BJ (cell line): ENCODE results near the gene KIFC1. TPM values are rescaled to one million over a fixed set of nuclear protein-coding genes. Genes with fewer than 3 reads are reported as not detected.
"Not testable (repeated sequence)": the region's sequence is repeated elsewhere in the genome, so short reads cannot be mapped to it uniquely, and the experiment has no call there.

ENCODE experiments used
- CTCF ChIA-PET: fragments of 350-600 bp; formaldehyde crosslinking; extraction: SDS; loops from one replicate; lab custom pipeline; 2021; ENCODE audit warnings: antibody characterized with exemption, inconsistent platforms; lab: Yijun Ruan, JAX
- POLR2A ChIA-PET: fragments of 300-600 bp; sonication (Branson Sonifier 250); formaldehyde crosslinking; extraction: SDS; loops from one replicate; lab custom pipeline; 2021; ENCODE audit warnings: antibody characterized with exemption; lab: Charles Lee
- DNase-seq: peaks from one replicate; pipeline ENCODE4 v3.0.0-alpha.2; 2011; ENCODE audit warnings: low read depth
- H3K27me3 ChIP-seq: 2 replicates; pipeline ENCODE4 v1.6.0; 2011; ENCODE audit warnings: low read length; ENCODE audit not compliant: control insufficient read depth, insufficient read depth
- H3K36me3 ChIP-seq: 2 replicates; pipeline ENCODE4 v1.5.1; 2011; ENCODE audit warnings: low read length; ENCODE audit not compliant: control insufficient read depth, insufficient read depth
- H3K4me3 ChIP-seq: 2 replicates; pipeline ENCODE4 v1.5.1; 2011; ENCODE audit warnings: low read depth, mild to moderate bottlenecking, control low read depth, low read length
- polyA plus RNA-seq: library from polyadenylated mRNA; depleted of rRNA; stranded (reverse); fragments of >200 nt; gene quantifications from 2 replicates; pipeline ENCODE4 v1.2.3, GENCODE V29; 2011
- TF ChIP-seq, protein P1 (sequence below): IDR thresholded peaks from 2 replicates; pipeline ENCODE4 v1.5.1; 2011; ENCODE audit warnings: low read depth, mild to moderate bottlenecking, control low read depth, inconsistent platforms, low read length, moderate library complexity; ENCODE audit not compliant: insufficient read depth

KIFC1 gene
- polyA plus RNA-seq, 1 experiment = 32.4 TPM

DNA sequence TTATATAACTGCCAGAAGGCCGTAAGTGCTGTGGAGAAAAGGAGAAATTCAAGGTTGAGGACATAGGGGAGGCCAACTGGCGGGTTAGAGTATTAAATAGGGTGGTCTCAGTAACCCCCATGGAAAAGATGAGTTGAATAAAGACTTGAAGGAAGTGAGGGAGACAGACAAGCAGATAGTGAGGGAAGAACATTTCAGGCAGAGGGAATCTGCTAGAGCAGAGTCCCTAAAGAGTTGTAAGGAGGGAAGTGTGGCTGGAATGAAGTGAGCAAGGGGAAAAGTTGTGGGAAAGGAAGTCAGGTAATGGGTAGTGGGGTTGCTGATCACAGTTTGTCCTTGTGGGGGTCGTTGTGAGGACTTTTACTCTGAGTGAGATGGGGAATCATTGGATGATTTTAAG, 1.4 kb downstream of the KIFC1 start:
- CTCF ChIA-PET = interaction anchor here (0.6 to 1.9 kb wide), 2 partner anchors 24 to 33 kb away, joined by 3 to 5 read pairs; no protein-coding TSS in a partner anchor
- TF ChIP-seq, protein P1, sequence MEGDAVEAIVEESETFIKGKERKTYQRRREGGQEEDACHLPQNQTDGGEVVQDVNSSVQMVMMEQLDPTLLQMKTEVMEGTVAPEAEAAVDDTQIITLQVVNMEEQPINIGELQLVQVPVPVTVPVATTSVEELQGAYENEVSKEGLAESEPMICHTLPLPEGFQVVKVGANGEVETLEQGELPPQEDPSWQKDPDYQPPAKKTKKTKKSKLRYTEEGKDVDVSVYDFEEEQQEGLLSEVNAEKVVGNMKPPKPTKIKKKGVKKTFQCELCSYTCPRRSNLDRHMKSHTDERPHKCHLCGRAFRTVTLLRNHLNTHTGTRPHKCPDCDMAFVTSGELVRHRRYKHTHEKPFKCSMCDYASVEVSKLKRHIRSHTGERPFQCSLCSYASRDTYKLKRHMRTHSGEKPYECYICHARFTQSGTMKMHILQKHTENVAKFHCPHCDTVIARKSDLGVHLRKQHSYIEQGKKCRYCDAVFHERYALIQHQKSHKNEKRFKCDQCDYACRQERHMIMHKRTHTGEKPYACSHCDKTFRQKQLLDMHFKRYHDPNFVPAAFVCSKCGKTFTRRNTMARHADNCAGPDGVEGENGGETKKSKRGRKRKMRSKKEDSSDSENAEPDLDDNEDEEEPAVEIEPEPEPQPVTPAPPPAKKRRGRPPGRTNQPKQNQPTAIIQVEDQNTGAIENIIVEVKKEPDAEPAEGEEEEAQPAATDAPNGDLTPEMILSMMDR = no peak
- POLR2A ChIA-PET = no interaction called here

DNA sequence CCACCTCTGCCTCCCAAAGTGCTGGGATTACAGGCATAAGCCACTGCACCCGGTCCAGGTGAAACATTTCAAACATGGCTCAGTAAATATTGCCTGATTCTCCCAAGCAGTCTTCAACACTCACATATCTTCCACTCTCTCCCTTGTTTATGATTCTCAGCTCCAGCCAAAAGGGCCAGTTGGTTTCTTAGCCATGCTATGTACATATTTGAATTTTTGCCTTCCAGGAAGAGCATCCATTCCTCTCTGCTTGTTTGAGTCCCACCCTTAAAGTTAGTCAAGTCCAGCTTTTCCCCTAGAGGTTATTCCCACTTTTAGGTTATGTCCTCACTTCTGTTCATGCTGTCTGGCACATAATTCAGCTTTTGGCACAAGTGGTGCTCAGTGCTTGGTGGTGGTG, 5.9 kb downstream of the KIFC1 start:
- DNase-seq = no peak
- Histone ChIP-seq H3K27me3 (no peaks in the 10 kb centered on the region), H3K4me3 (no peak overlapping the region), H3K36me3 (peaks cover 1% of the 10 kb centered on the region)
- CTCF ChIA-PET = interaction anchor here (0.9 to 1.1 kb wide), 2 partner anchors 13 kb away, joined by 3 to 4 read pairs; no protein-coding TSS in a partner anchor
- POLR2A ChIA-PET = no interaction called here
- TF ChIP-seq, protein P1 = no peak

More for the DNA sequence above, 1.4 kb downstream of the KIFC1 start:
- DNase-seq = no peak
- Histone ChIP-seq H3K36me3 (no peaks in the 10 kb centered on the region; the same call in 1 of the 2 replicates), H3K27me3 (no peaks in the 10 kb centered on the region), H3K4me3 (peak overlapping the region; percentile 87)

- H3K4me3 ChIP-seq, POLR2A ChIA-PET, H3K36me3 ChIP-seq, H3K27me3 ChIP-seq, DNase-seq: not testable (repeated sequence)
- CTCF ChIA-PET = interaction anchor here (0.6 to 1.1 kb wide), 3 partner anchors 14 to 373 kb away, joined by 3 to 4 read pairs (median 3); no protein-coding TSS in a partner anchor
These were observed 7.0 kb downstream of the KIFC1 start for GRCh38 chr6:33398601-33399000.

DNA sequence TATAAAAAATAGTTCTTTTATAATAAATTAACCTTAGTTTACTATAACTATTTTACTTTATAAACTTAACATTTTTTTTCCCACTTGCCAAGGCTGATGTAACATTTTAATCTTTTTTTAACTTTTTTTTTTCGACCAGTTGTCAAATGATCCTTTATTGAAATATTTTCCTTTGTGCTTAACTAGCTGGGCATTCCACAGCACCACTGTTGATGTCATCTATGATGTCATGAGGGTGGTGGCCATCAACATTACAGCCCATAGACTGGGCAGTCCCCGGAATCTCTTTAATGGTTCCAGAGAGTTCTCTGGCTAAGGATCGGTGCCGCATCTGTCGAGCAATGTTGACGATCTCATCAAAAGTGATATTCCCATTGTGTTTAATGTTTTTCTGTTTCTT, 8.3 kb downstream of the KIFC1 start:
- H3K4me3 ChIP-seq, H3K27me3 ChIP-seq, POLR2A ChIA-PET, H3K36me3 ChIP-seq, DNase-seq, CTCF ChIA-PET: not testable (repeated sequence)

DNA sequence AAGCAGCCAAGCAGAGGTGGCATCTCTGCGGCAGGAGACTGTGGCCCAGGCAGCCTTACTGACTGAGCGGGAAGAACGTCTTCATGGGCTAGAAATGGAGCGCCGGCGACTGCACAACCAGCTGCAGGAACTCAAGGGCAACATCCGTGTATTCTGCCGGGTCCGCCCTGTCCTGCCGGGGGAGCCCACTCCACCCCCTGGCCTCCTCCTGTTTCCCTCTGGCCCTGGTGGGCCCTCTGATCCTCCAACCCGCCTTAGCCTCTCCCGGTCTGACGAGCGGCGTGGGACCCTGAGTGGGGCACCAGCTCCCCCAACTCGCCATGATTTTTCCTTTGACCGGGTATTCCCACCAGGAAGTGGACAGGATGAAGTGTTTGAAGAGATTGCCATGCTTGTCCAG, 13.3 kb downstream of the KIFC1 start:
- H3K27me3 ChIP-seq = no peaks in the 10 kb centered on the region
- TF ChIP-seq, protein P1 = no peak
- DNase-seq = no peak
- ChIA-PET POLR2A (no interaction called here), CTCF (interaction anchor here (0.5 to 1.4 kb wide), 2 partner anchors 14 to 220 kb away, joined by 3 to 4 read pairs; no protein-coding TSS in a partner anchor)
- no peaks in the 10 kb centered on the region for H3K36me3 ChIP-seq
- no peak overlapping the region for H3K4me3 ChIP-seq

- no peaks in the 10 kb centered on the region for H3K36me3 ChIP-seq
- no peak for DNase-seq
- no peaks in the 10 kb centered on the region for H3K27me3 ChIP-seq
- CTCF ChIA-PET = interaction anchor here (0.5 to 1.4 kb wide), 4 partner anchors 15 to 221 kb away, joined by 3 to 4 read pairs (median 4); no protein-coding TSS in a partner anchor
- H3K4me3 ChIP-seq = no peak overlapping the region
- TF ChIP-seq, protein P1 = no peak
- POLR2A ChIA-PET = no interaction called here
These were observed 13.8 kb downstream of the KIFC1 start for GRCh38 chr6:33405386-33405940.
